H1 (cell line): ENCODE data around the gene CKB. TPM values are rescaled to one million over a fixed set of nuclear protein-coding genes. Genes with fewer than 3 reads are reported as not detected.

Source experiments
- CTCF ChIA-PET: fragments of 300-600 bp; sonication (Branson Sonifier 250); formaldehyde crosslinking; loops from one replicate; lab custom pipeline; 2021; ENCODE audit not compliant: partially characterized antibody; lab: Charles Lee
- POLR2A ChIA-PET: fragments of 300-600 bp; sonication (Branson Sonifier 250); formaldehyde crosslinking; loops from one replicate; lab custom pipeline; 2021; ENCODE audit warnings: inconsistent platforms; ENCODE audit not compliant: partially characterized antibody; lab: Charles Lee
- DNase-seq, 2 experiments: peaks; one replicate each; pipeline versions ENCODE4 v3.0.0 to v3.0.0-alpha.2; 2010 to 2022; ENCODE audit warnings: low spot score in 2 of 2, low read depth in 1 of 2, mixed read lengths in 1 of 2
- FAIRE-seq: peaks from 2 replicates; lab custom pipeline; 2011; peaks lifted over from hg19 to GRCh38; lab: Jason Lieb, UNC
- H2AFZ ChIP-seq: 2 replicates; pipeline ENCODE4 v1.8.1; 2012; ENCODE audit warnings: low read length, inconsistent platforms
- H2AK5ac ChIP-seq: 2 replicates; pipeline ENCODE4 v1.6.1; 2013; ENCODE audit warnings: low read depth, low read length
- H2BK120ac ChIP-seq: replicated peaks from 2 replicates; pipeline ENCODE3; 2013; ENCODE audit warnings: low read depth, low read length, inconsistent platforms
- H2BK12ac ChIP-seq: 2 replicates; pipeline ENCODE4 v1.6.1; 2013; ENCODE audit warnings: low read depth, low read length
- H2BK15ac ChIP-seq: 2 replicates; pipeline ENCODE4 v1.6.1; 2013; ENCODE audit warnings: low read length
- H2BK20ac ChIP-seq: 2 replicates; pipeline ENCODE4 v1.6.1; 2013; ENCODE audit warnings: low read length
- H2BK5ac ChIP-seq: 2 replicates; pipeline ENCODE4 v1.6.1; 2013; ENCODE audit warnings: low read depth, low read length
- H3K14ac ChIP-seq: 2 replicates; pipeline ENCODE4 v1.6.1; 2013; ENCODE audit warnings: inconsistent platforms; ENCODE audit not compliant: insufficient read length
- H3K18ac ChIP-seq: 2 replicates; pipeline ENCODE4 v1.6.1; 2013; ENCODE audit warnings: low read length; ENCODE audit errors: extremely low read depth
- H3K23ac ChIP-seq: 2 replicates; pipeline ENCODE4 v1.6.1; 2013; ENCODE audit warnings: inconsistent platforms; ENCODE audit not compliant: insufficient read length
- H3K23me2 ChIP-seq: 2 replicates; pipeline ENCODE4 v1.6.1; 2013; ENCODE audit warnings: low read depth, low read length
- H3K27ac ChIP-seq: 2 replicates; pipeline ENCODE4 v1.6.1; 2011; ENCODE audit warnings: low read depth, low read length, inconsistent platforms
- H3K27me3 ChIP-seq, 4 experiments: replicated peaks in 1 of 4; 1 replicate in 1 of 4; 2 replicates in 3 of 4; pipeline versions ENCODE4 v1.6.1 to v1.8.1; 2011 to 2013; ENCODE audit warnings: low read length in 3 of 4, mild to moderate bottlenecking in 3 of 4, inconsistent platforms in 2 of 4, mixed read lengths in 2 of 4, moderate library complexity in 1 of 4; ENCODE audit not compliant: control insufficient read depth in 3 of 4, insufficient read depth in 3 of 4; ENCODE audit errors: extremely low read depth in 1 of 4
- H3K36me3 ChIP-seq, 4 experiments: 2 replicates each; pipeline versions ENCODE4 v1.6.1 to v1.8.1; 2011 to 2013; ENCODE audit warnings: mild to moderate bottlenecking in 4 of 4, low read length in 3 of 4, moderate library complexity in 2 of 4, control low read depth in 1 of 4, inconsistent platforms in 1 of 4; ENCODE audit not compliant: insufficient read depth in 4 of 4, control insufficient read depth in 2 of 4
- H3K4ac ChIP-seq: replicated peaks from 2 replicates; pipeline ENCODE3; 2013; ENCODE audit warnings: low read length, low read depth, mixed read lengths, inconsistent platforms; ENCODE audit not compliant: insufficient read length
- H3K4me1 ChIP-seq, 4 experiments: replicated peaks in 1 of 4; 1 replicate in 1 of 4; 2 replicates in 3 of 4; pipeline versions ENCODE4 v1.6.1 to v1.8.1; 2011 to 2013; ENCODE audit warnings: low read length in 3 of 4, inconsistent platforms in 2 of 4, mixed read lengths in 1 of 4; ENCODE audit not compliant: insufficient read depth in 4 of 4, control insufficient read depth in 3 of 4
- H3K4me2 ChIP-seq, 2 experiments: 2 replicates each; pipeline versions ENCODE4 v1.6.1 to v1.8.1; 2011 to 2013; ENCODE audit warnings: low read depth in 2 of 2, low read length in 2 of 2, control low read depth in 1 of 2, inconsistent platforms in 1 of 2, mild to moderate bottlenecking in 1 of 2; ENCODE audit not compliant: insufficient read depth in 1 of 2
- H3K4me3 ChIP-seq, 4 experiments: fragments of 200-600, 300-600 bp in 1 of 4; sonication (generic), shearing (Covaris generic), sonication (Bioruptor Twin) in 1 of 4; 2 replicates each; pipeline versions ENCODE4 v1.5.1 to v1.8.1; 2011 to 2016; ENCODE audit warnings: low read length in 4 of 4, low read depth in 3 of 4, control low read depth in 2 of 4, inconsistent platforms in 2 of 4, mild to moderate bottlenecking in 2 of 4, mixed read lengths in 1 of 4, moderate library complexity in 1 of 4; ENCODE audit not compliant: insufficient read depth in 2 of 4; ENCODE audit errors: extremely low read depth in 1 of 4
- H3K56ac ChIP-seq: replicated peaks from 2 replicates; pipeline ENCODE3; 2013; ENCODE audit warnings: low read depth, mild to moderate bottlenecking, mixed read lengths, low read length, inconsistent platforms; ENCODE audit not compliant: insufficient read length
- H3K79me1 ChIP-seq: 2 replicates; pipeline ENCODE4 v1.6.1; 2013; ENCODE audit warnings: low read depth, low read length, control low read depth
- H3K79me2 ChIP-seq, 2 experiments: 2 replicates each; pipeline versions ENCODE4 v1.6.1 to v1.8.1; 2012 to 2013; ENCODE audit warnings: low read length in 2 of 2, mild to moderate bottlenecking in 2 of 2, inconsistent platforms in 1 of 2; ENCODE audit not compliant: insufficient read depth in 2 of 2, control insufficient read depth in 1 of 2
- H3K9ac ChIP-seq, 4 experiments: replicated peaks in 1 of 4; 1 replicate in 1 of 4; 2 replicates in 3 of 4; pipeline versions ENCODE4 v1.6.1 to v1.8.1; 2011 to 2013; ENCODE audit warnings: low read depth in 3 of 4, low read length in 3 of 4, control low read depth in 2 of 4, mild to moderate bottlenecking in 2 of 4, moderate library complexity in 2 of 4, inconsistent platforms in 1 of 4; ENCODE audit errors: extremely low read depth in 1 of 4
- H3K9me3 ChIP-seq, 2 experiments: 2 replicates each; pipeline versions ENCODE4 v1.6.1 to v1.8.1; 2012 to 2013; ENCODE audit warnings: mild to moderate bottlenecking in 2 of 2, moderate library complexity in 2 of 2, control low read depth in 1 of 2, inconsistent platforms in 1 of 2, low read depth in 1 of 2, low read length in 1 of 2, mixed read lengths in 1 of 2; ENCODE audit not compliant: insufficient read depth in 2 of 2
- H4K20me1 ChIP-seq, 2 experiments: replicated peaks in 1 of 2; 2 replicates each; pipeline versions ENCODE3 to v1.8.1; 2011 to 2013; ENCODE audit warnings: inconsistent platforms in 2 of 2, low read length in 2 of 2, mild to moderate bottlenecking in 1 of 2; ENCODE audit not compliant: insufficient read depth in 2 of 2, control insufficient read depth in 1 of 2
- H4K5ac ChIP-seq: 2 replicates; pipeline ENCODE4 v1.6.1; 2013; ENCODE audit warnings: low read length, low read depth, mixed read lengths, inconsistent platforms; ENCODE audit not compliant: insufficient read length
- H4K8ac ChIP-seq: 2 replicates; pipeline ENCODE4 v1.8.0; 2013; ENCODE audit warnings: mild to moderate bottlenecking, moderate library complexity, low read length, inconsistent platforms; ENCODE audit not compliant: insufficient read depth; ENCODE audit errors: extremely low read depth
- H4K91ac ChIP-seq: replicated peaks from 2 replicates; pipeline ENCODE3; 2013; ENCODE audit warnings: low read length, mixed read lengths, inconsistent platforms; ENCODE audit not compliant: insufficient read length
- EGR1 ChIP-seq: IDR thresholded peaks from 2 replicates; pipeline ENCODE4 v1.6.1; 2011; ENCODE audit warnings: low read depth, low read length, borderline replicate concordance
- EZH2 ChIP-seq: fragments of 200-600 bp; sonication (generic); IDR thresholded peaks from 2 replicates; pipeline ENCODE4 v1.7.1; 2012; ENCODE audit warnings: low read depth, mild to moderate bottlenecking, moderate library complexity, low read length, inconsistent platforms; ENCODE audit not compliant: severe bottlenecking
- GTF2F1 ChIP-seq: IDR thresholded peaks from 2 replicates; pipeline ENCODE4 v1.6.1; 2012; ENCODE audit warnings: low read depth, low read length, improper control_type of control experiment, borderline replicate concordance
- KDM1A ChIP-seq: fragments of 200-600, 300-600 bp; sonication (generic); IDR thresholded peaks from 2 replicates; pipeline ENCODE4 v1.7.1; 2016; ENCODE audit warnings: mild to moderate bottlenecking, low read length, borderline replicate concordance
- POLR2AphosphoS5 ChIP-seq: IDR thresholded peaks from 2 replicates; pipeline ENCODE4 v1.6.1; 2011; ENCODE audit warnings: low read depth, low read length
- RNF2 ChIP-seq: fragments of 200-900, 300-1000 bp; sonication (generic); IDR thresholded peaks from 2 replicates; pipeline ENCODE4 v1.7.1; 2016; ENCODE audit warnings: borderline replicate concordance, low read depth, mild to moderate bottlenecking, antibody characterized with exemption, low read length; ENCODE audit not compliant: poor library complexity, severe bottlenecking; ENCODE audit errors: missing control alignments
- ZNF274 ChIP-seq: IDR thresholded peaks from 2 replicates; pipeline ENCODE4 v1.7.0; 2012; ENCODE audit warnings: low read length, borderline replicate concordance; ENCODE audit errors: extremely low read depth
- WGBS, 2 experiments: shearing (Covaris generic) in 1 of 2; methylation state at CpG; one replicate each; pipeline versions ENCODE4 v1.1.6 to v1.1.7; 2013 to 2015; ENCODE audit warnings: low lambda C conversion rate in 2 of 2, mixed read lengths in 2 of 2, inconsistent platforms in 1 of 2, low coverage in 1 of 2, missing lambda C conversion rate in 1 of 2; ENCODE audit not compliant: insufficient replicate concordance in 2 of 2, insufficient coverage in 1 of 2, insufficient read length in 1 of 2; ENCODE audit errors: extremely low coverage in 1 of 2, missing lambda C conversion rate in 1 of 2; 5-methylcytosine and 5-hydroxymethylcytosine counted together
- polyA plus RNA-seq, 7 experiments: library from polyadenylated mRNA; depleted of rRNA in 3 of 7; stranded (reverse) in 5 of 7; unstranded in 2 of 7; fragments of >200 nt in 5 of 7; fragments of 200-250 nt in 2 of 7; gene quantifications; 1 replicate in 5 of 7; 2 replicates in 1 of 7; 4 replicates in 1 of 7; pipeline versions ENCODE4 v1.2.1 to v1.2.3, GENCODE V29; 2011 to 2013; ENCODE audit warnings: missing spikeins in 2 of 7, mixed read lengths in 2 of 7
- total RNA-seq: library from RNA; stranded (reverse); fragmentation: NEBNext Ultra II Directional; extraction: Animal tissue kit (Norgen Biotek cat#: 25700); gene quantifications from 2 replicates; pipeline ENCODE4 v1.2.1, GENCODE V29; 2021
- TF ChIP-seq, protein P1 (sequence below): IDR thresholded peaks from 2 replicates; pipeline ENCODE4 v1.6.1; 2011; ENCODE audit warnings: low read depth, mild to moderate bottlenecking, low read length; ENCODE audit not compliant: insufficient read depth

Gene CKB
- total and polyA plus RNA-seq, 2 of the 8 experiments (the other 6 are each of a cell fraction or from before 2014, with no cell fraction given): 538 to 950 TPM

DNA sequence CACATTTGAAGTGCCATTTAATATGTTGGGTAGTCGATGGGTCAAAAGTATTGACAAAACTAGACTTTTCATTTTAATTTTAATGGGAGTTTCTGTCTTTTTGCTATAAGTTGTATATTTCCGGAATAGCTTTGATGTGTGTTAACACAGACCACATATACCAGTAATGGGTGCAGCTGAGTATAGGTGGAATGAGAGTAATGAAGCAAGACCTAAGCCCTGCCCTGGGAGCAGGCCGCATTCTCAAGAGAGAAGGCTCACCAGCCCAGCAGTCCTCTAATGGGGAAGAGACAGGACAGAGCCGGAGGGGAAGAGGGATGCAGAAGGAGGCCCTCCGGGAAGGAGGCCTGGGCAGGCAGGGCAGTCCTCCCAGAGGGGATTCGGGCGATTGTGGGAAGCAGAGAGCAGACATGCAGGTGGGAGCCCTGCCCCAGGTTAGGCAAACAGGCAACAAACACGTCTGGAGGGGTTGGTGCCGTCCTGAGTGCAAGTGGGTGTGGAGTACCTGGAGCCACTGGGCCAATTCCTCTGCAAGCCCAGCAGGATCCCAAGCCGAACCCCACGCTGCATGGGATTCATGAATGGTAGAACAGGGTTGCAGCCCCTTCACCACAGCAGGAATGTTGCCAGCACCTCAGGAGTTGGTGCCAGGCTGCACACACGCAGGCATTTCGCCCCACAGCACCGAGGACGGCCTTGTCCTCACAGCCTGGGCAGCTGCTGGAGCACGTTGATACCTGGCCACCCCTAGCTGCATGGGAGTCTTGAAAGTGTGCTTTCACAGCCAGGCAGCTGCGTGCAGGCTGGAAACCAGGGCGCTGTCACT, 7.8 kb downstream of the CKB start:
- H3K56ac ChIP-seq: no peak overlapping the region
- no peak overlapping the region for H2BK5ac ChIP-seq
- H2BK120ac ChIP-seq: no peak overlapping the region
- no peak overlapping the region for H3K4me3 ChIP-seq
- H3K9me3 ChIP-seq: no peaks in the 10 kb centered on the region
- H3K9ac ChIP-seq: no peak overlapping the region
- no peaks in the 10 kb centered on the region for H3K23me2 ChIP-seq
- no peak overlapping the region for H4K8ac ChIP-seq
- DNase-seq: no peak
- peaks cover 0 to 20% (median 12%) of the 10 kb centered on the region in 4 experiments; a peak in 6 of 7 replicates for H3K4me1 ChIP-seq
- 86% methylated on average over 18 of the region's 18 CpGs; no CpG with 5 or more reads in 1 of the 2 experiments for WGBS, 2 experiments
- H3K23ac ChIP-seq: no peak overlapping the region
- no peak overlapping the region for H2AK5ac ChIP-seq
- peaks cover 5 to 17% (median 7%) of the 10 kb centered on the region in 4 experiments; a peak in 7 of 8 replicates for H3K36me3 ChIP-seq
- 0 out of 2 replicates have a peak overlapping the region, but pooled peaks have one; percentile 39 for H2BK12ac ChIP-seq
- no peak overlapping the region for H4K91ac ChIP-seq
- H2BK20ac ChIP-seq: 0 out of 2 replicates have a peak overlapping the region, but pooled peaks have one; percentile 9
- H3K4ac ChIP-seq: no peak overlapping the region
- no peaks in the 10 kb centered on the region for H3K27me3 ChIP-seq
- no peak overlapping the region for H4K5ac ChIP-seq
- H2AFZ ChIP-seq: no peak overlapping the region
- no peaks in the 10 kb centered on the region; a peak in 1 of 4 replicates for H3K79me2 ChIP-seq
- no peak overlapping the region for H3K18ac ChIP-seq
- no peak for FAIRE-seq
- H4K20me1 ChIP-seq: peaks cover 9% of the 10 kb centered on the region in 2 experiments
- ChIA-PET POLR2A (interaction anchor here (1.2 to 12.6 kb wide), 3 partner anchors 11 to 118 kb away, joined by 3 to 844 read pairs (median 29); partner anchors contain the start of gene TRMT61A), CTCF (interaction anchor here (0.6 to 31.3 kb wide), 4 partner anchors 11 to 76 kb away, joined by 3 to 921 read pairs (median 37); partner anchors contain the start of gene TRMT61A)
- H3K27ac ChIP-seq: no peak overlapping the region
- no peak overlapping the region for H3K14ac ChIP-seq
- H3K4me2 ChIP-seq: no peak overlapping the region
- no peak overlapping the region for H2BK15ac ChIP-seq
- H3K79me1 ChIP-seq: no peaks in the 10 kb centered on the region
- no peak; the same call in 1 of the 2 replicates for TF ChIP-seq POLR2AphosphoS5
- TF ChIP-seq KDM1A: no peak
- no peak for TF ChIP-seq EGR1
- TF ChIP-seq RNF2: no peak
- TF ChIP-seq GTF2F1: no peak
- no peak for TF ChIP-seq EZH2
- TF ChIP-seq, protein P1, sequence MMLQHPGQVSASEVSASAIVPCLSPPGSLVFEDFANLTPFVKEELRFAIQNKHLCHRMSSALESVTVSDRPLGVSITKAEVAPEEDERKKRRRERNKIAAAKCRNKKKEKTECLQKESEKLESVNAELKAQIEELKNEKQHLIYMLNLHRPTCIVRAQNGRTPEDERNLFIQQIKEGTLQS: no peak
- TF ChIP-seq ZNF274: no peak
